ENCODE data around the gene UBE4A. TPM values are rescaled to one million over a fixed set of nuclear protein-coding genes. Genes with fewer than 3 reads are reported as not detected.

Gene UBE4A
- total and polyA plus RNA-seq, 9 of the 15 experiments (the other 6 are each of a cell fraction or from before 2014, with no cell fraction given): 13.5 to 45.2 (median 26.8) TPM

DNA sequence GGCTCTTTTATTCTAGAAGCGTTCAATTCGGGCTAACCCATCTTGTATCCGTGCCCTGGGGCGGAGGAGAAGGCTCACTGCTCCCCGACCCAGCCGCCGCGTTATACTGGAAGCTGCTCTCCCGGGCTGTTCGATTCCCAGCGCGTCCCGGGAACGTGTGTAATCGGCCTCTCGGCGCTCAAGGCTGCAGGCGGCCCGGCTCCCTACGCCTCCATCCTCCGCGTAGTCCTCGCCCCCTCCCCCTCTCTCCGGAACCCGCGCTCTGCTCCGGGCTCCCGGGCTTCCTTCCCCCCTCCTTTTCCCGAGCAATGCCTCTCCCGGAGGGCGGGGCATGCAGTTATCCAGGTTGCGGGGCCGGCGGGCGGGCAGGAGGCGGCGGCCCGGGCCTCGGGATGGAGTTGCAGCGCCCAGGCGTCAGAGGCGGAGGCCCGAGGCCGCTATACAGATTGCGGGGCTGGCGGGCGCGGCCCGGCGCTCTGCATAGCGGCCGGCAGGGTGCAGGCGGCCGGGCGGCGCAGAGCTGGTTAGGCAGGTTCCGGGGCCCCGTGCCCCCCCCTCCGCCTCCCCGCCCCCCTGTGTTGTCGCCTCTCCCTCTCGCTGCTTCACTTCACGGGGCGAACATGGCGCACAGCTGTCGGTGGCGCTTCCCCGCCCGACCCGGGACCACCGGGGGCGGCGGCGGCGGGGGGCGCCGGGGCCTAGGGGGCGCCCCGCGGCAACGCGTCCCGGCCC is 76.7 kb downstream of the UBE4A start, which contains the start of gene KMT2A (continued):
- TF ChIP-seq, protein P1, sequence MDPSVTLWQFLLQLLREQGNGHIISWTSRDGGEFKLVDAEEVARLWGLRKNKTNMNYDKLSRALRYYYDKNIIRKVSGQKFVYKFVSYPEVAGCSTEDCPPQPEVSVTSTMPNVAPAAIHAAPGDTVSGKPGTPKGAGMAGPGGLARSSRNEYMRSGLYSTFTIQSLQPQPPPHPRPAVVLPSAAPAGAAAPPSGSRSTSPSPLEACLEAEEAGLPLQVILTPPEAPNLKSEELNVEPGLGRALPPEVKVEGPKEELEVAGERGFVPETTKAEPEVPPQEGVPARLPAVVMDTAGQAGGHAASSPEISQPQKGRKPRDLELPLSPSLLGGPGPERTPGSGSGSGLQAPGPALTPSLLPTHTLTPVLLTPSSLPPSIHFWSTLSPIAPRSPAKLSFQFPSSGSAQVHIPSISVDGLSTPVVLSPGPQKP (CRISPR knock-in tag; IDR thresholded peaks at IDR 0.05): no peak
- TF ChIP-seq ETV1 (tag; conservative IDR thresholded peaks at IDR 0.05; ENCODE audit: low read depth) (peak; percentile 96), HMGN3 (IDR thresholded peaks at IDR 0.05; ENCODE audit: borderline replicate concordance, extremely low read depth, insufficient read length, low read depth, low read length) (peak; percentile 100), ASH1L (IDR thresholded peaks at IDR 0.05; ENCODE audit: borderline replicate concordance, low read depth, partially characterized antibody) (no peak), LCOR (CRISPR knock-in tag; IDR thresholded peaks at IDR 0.05) (0 out of 2 replicates have a peak, but pooled peaks have one; percentile 52), TCF7 (IDR thresholded peaks at IDR 0.05; ENCODE audit: borderline replicate concordance) (peak; percentile 56; the same call in 1 of the 2 replicates)
- TF ChIP-seq, protein P2, sequence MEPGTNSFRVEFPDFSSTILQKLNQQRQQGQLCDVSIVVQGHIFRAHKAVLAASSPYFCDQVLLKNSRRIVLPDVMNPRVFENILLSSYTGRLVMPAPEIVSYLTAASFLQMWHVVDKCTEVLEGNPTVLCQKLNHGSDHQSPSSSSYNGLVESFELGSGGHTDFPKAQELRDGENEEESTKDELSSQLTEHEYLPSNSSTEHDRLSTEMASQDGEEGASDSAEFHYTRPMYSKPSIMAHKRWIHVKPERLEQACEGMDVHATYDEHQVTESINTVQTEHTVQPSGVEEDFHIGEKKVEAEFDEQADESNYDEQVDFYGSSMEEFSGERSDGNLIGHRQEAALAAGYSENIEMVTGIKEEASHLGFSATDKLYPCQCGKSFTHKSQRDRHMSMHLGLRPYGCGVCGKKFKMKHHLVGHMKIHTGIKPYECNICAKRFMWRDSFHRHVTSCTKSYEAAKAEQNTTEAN (CRISPR knock-in tag; IDR thresholded peaks at IDR 0.05): no peak
- TF ChIP-seq, protein P3, sequence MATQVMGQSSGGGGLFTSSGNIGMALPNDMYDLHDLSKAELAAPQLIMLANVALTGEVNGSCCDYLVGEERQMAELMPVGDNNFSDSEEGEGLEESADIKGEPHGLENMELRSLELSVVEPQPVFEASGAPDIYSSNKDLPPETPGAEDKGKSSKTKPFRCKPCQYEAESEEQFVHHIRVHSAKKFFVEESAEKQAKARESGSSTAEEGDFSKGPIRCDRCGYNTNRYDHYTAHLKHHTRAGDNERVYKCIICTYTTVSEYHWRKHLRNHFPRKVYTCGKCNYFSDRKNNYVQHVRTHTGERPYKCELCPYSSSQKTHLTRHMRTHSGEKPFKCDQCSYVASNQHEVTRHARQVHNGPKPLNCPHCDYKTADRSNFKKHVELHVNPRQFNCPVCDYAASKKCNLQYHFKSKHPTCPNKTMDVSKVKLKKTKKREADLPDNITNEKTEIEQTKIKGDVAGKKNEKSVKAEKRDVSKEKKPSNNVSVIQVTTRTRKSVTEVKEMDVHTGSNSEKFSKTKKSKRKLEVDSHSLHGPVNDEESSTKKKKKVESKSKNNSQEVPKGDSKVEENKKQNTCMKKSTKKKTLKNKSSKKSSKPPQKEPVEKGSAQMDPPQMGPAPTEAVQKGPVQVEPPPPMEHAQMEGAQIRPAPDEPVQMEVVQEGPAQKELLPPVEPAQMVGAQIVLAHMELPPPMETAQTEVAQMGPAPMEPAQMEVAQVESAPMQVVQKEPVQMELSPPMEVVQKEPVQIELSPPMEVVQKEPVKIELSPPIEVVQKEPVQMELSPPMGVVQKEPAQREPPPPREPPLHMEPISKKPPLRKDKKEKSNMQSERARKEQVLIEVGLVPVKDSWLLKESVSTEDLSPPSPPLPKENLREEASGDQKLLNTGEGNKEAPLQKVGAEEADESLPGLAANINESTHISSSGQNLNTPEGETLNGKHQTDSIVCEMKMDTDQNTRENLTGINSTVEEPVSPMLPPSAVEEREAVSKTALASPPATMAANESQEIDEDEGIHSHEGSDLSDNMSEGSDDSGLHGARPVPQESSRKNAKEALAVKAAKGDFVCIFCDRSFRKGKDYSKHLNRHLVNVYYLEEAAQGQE (IDR thresholded peaks at IDR 0.05; ENCODE audit: borderline replicate concordance): peak; percentile 54
- TF ChIP-seq, protein P3 (CRISPR knock-in tag; IDR thresholded peaks at IDR 0.05; ENCODE audit: low read depth): 0 out of 2 replicates have a peak, but pooled peaks have one; percentile 80
- TF ChIP-seq, protein P4, sequence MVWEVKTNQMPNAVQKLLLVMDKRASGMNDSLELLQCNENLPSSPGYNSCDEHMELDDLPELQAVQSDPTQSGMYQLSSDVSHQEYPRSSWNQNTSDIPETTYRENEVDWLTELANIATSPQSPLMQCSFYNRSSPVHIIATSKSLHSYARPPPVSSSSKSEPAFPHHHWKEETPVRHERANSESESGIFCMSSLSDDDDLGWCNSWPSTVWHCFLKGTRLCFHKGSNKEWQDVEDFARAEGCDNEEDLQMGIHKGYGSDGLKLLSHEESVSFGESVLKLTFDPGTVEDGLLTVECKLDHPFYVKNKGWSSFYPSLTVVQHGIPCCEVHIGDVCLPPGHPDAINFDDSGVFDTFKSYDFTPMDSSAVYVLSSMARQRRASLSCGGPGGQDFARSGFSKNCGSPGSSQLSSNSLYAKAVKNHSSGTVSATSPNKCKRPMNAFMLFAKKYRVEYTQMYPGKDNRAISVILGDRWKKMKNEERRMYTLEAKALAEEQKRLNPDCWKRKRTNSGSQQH (CRISPR knock-in tag; IDR thresholded peaks at IDR 0.05): no peak
- TF ChIP-seq, protein P5, sequence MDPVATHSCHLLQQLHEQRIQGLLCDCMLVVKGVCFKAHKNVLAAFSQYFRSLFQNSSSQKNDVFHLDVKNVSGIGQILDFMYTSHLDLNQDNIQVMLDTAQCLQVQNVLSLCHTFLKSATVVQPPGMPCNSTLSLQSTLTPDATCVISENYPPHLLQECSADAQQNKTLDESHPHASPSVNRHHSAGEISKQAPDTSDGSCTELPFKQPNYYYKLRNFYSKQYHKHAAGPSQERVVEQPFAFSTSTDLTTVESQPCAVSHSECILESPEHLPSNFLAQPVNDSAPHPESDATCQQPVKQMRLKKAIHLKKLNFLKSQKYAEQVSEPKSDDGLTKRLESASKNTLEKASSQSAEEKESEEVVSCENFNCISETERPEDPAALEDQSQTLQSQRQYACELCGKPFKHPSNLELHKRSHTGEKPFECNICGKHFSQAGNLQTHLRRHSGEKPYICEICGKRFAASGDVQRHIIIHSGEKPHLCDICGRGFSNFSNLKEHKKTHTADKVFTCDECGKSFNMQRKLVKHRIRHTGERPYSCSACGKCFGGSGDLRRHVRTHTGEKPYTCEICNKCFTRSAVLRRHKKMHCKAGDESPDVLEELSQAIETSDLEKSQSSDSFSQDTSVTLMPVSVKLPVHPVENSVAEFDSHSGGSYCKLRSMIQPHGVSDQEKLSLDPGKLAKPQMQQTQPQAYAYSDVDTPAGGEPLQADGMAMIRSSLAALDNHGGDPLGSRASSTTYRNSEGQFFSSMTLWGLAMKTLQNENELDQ (CRISPR knock-in tag; IDR thresholded peaks at IDR 0.05; ENCODE audit: borderline replicate concordance): no peak

All from K562 (cell line).